ENCODE data around the gene HTT-AS. TPM values are rescaled to one million over a fixed set of nuclear protein-coding genes. Genes with fewer than 3 reads are reported as not detected.

HTT-AS gene
- total and polyA plus RNA-seq, 2 of the 8 experiments (the other 6 are each of a cell fraction or from before 2014, with no cell fraction given): not detected

- TF ChIP-seq TCF12 (IDR thresholded peaks at IDR 0.05; ENCODE audit: low read depth, low read length) (no peak), EGR1 (IDR thresholded peaks at IDR 0.05; ENCODE audit: borderline replicate concordance, low read depth, low read length) (no peak), SP1 (IDR thresholded peaks at IDR 0.05; ENCODE audit: low read depth, low read length) (no peak), TBP (IDR thresholded peaks at IDR 0.05; ENCODE audit: low read depth, low read length) (peak; percentile 70), HDAC2 (IDR thresholded peaks at IDR 0.05; ENCODE audit: borderline replicate concordance in 1 of 2, low read depth in 2 of 2, low read length in 2 of 2) (no peak), TAF1 (IDR thresholded peaks at IDR 0.05; ENCODE audit: low read depth, low read length) (peak; percentile 67), CEBPB (IDR thresholded peaks at IDR 0.05; ENCODE audit: low read depth, low read length) (no peak), CTBP2 (IDR thresholded peaks at IDR 0.05; ENCODE audit: borderline replicate concordance, insufficient read depth, insufficient read length, low read length) (no peak), YY1 (IDR thresholded peaks at IDR 0.05; ENCODE audit: low read depth, low read length) (no peak), SIRT6 (IDR thresholded peaks at IDR 0.05; ENCODE audit: low read length) (no peak), GTF2F1 (IDR thresholded peaks at IDR 0.05; ENCODE audit: borderline replicate concordance, low read depth, low read length) (no peak), POLR2A (IDR thresholded peaks at IDR 0.05; ENCODE audit: control extremely low read depth in 1 of 2, low read depth in 2 of 2, low read length in 2 of 2) (peak in 1 of 2 experiments; percentile 75; a peak in 2 of 3 replicates), BCL11A (IDR thresholded peaks at IDR 0.05; ENCODE audit: low read depth in 2 of 2, low read length in 2 of 2) (no peak), EP300 (IDR thresholded peaks at IDR 0.05; ENCODE audit: borderline replicate concordance in 1 of 2, low read depth in 2 of 2, low read length in 2 of 2) (no peak), CHD2 (IDR thresholded peaks at IDR 0.05; ENCODE audit: low read length) (peak; percentile 86), TAF7 (optimal IDR thresholded peaks at IDR 0.05; ENCODE audit: borderline replicate concordance, low read depth, low read length) (no peak), CBX8 (IDR thresholded peaks at IDR 0.05; ENCODE audit: borderline replicate concordance, low read depth, low read length) (no peak), PHF8 (conservative IDR thresholded peaks at IDR 0.05; ENCODE audit: low read depth, low read length) (peak; percentile 32; the same call in 1 of the 2 replicates), BRCA1 (IDR thresholded peaks at IDR 0.05; ENCODE audit: low read depth, low read length) (peak; percentile 64), E2F6 (IDR thresholded peaks at IDR 0.05) (no peak), MAFK (IDR thresholded peaks at IDR 0.05; ENCODE audit: low read depth, low read length) (no peak), KDM5A (IDR thresholded peaks at IDR 0.05; ENCODE audit: low read length) (no peak), CBX5 (IDR thresholded peaks at IDR 0.05; ENCODE audit: low read depth, low read length) (no peak), SIN3A (conservative IDR thresholded peaks at IDR 0.05 in 1 of 2, IDR thresholded peaks at IDR 0.05 in 1 of 2; ENCODE audit: low read depth in 1 of 2, low read length in 2 of 2) (peak in 1 of 2 experiments; percentile 39; a peak in 1 of 4 replicates), NRF1 (IDR thresholded peaks at IDR 0.05; ENCODE audit: low read depth, low read length) (no peak)
These were observed 711 bp upstream of the HTT-AS start (continued) for GRCh38 chr4:3074846-3075651.
